NCI-H1048 (cell line): Measurements from ENCODE around the gene GPSM1.

Experiments used
- DNase-seq: peaks from one replicate; lab custom pipeline; 2025; lab: John Stamatoyannopoulos, UW

The GPSM1 gene

GRCh38 chr9:136290508-136291000 lies 36.8 kb upstream of the GPSM1 start:
- DNase-seq = no peak

GRCh38 chr9:136291306-136292025 lies 35.9 kb upstream of the GPSM1 start:
- no peak for DNase-seq

- no peak for DNase-seq
Measured at GRCh38 chr9:136292026-136292538, 35.3 kb upstream of the GPSM1 start.

GRCh38 chr9:136292591-136293448 lies 34.5 kb upstream of the GPSM1 start:
- no peak for DNase-seq

- no peak for DNase-seq
Measured at GRCh38 chr9:136293476-136294077, 33.8 kb upstream of the GPSM1 start.

GRCh38 chr9:136294437-136294836 lies 32.9 kb upstream of the GPSM1 start:
- DNase-seq = no peak

GRCh38 chr9:136295055-136295454 lies 32.3 kb upstream of the GPSM1 start:
- no peak for DNase-seq

GRCh38 chr9:136295542-136296433 lies 31.6 kb upstream of the GPSM1 start:
- DNase-seq = no peak

- DNase-seq = no peak
Measured at GRCh38 chr9:136296434-136297015, 30.8 kb upstream of the GPSM1 start.

- no peak for DNase-seq
Measured at GRCh38 chr9:136297016-136297691, 30.2 kb upstream of the GPSM1 start.

GRCh38 chr9:136297766-136298735 lies 29.3 kb upstream of the GPSM1 start:
- no peak for DNase-seq

GRCh38 chr9:136299116-136299515 lies 28.2 kb upstream of the GPSM1 start:
- no peak for DNase-seq

GRCh38 chr9:136299541-136299940 lies 27.8 kb upstream of the GPSM1 start:
- no peak for DNase-seq

- no peak for DNase-seq
Measured at GRCh38 chr9:136300016-136300545, 27.3 kb upstream of the GPSM1 start.

GRCh38 chr9:136300866-136301265 lies 26.5 kb upstream of the GPSM1 start:
- DNase-seq = no peak

GRCh38 chr9:136302527-136302926 lies 24.8 kb upstream of the GPSM1 start:
- DNase-seq = no peak

GRCh38 chr9:136303066-136303824 lies 24.1 kb upstream of the GPSM1 start:
- no peak for DNase-seq

- DNase-seq = no peak
Measured at GRCh38 chr9:136303825-136304416, 23.4 kb upstream of the GPSM1 start, which contains the start of gene CCDC187. CCDC187 (minus strand) TSS chr9:136304094; CDS start chr9:136303830, 264 bp downstream.
